Epithelial cell of proximal tubule (primary cell): Measurements from ENCODE around the gene SLC35G6. TPM values are rescaled to one million over a fixed set of nuclear protein-coding genes. Genes with fewer than 3 reads are reported as not detected.

Experiments
- DNase-seq: peaks from one replicate; pipeline ENCODE4 v3.0.0-alpha.2; 2011; ENCODE audit warnings: low read depth
- H3K4me3 ChIP-seq: 2 replicates; pipeline ENCODE4 v1.5.1; 2011; ENCODE audit warnings: low read depth, mild to moderate bottlenecking, low read length
- total RNA-seq: library from RNA; depleted of rRNA; stranded (reverse); fragments of >200 nt; gene quantifications from 2 replicates; pipeline ENCODE4 v1.2.3, GENCODE V29; 2015
- TF ChIP-seq, protein P1 (sequence below): conservative IDR thresholded peaks from 2 replicates; pipeline ENCODE4 v1.5.1; 2012; ENCODE audit warnings: low read depth, mild to moderate bottlenecking, low read length

SLC35G6 gene
- total RNA-seq, 1 donor from 2014 or later, result not detected

DNA sequence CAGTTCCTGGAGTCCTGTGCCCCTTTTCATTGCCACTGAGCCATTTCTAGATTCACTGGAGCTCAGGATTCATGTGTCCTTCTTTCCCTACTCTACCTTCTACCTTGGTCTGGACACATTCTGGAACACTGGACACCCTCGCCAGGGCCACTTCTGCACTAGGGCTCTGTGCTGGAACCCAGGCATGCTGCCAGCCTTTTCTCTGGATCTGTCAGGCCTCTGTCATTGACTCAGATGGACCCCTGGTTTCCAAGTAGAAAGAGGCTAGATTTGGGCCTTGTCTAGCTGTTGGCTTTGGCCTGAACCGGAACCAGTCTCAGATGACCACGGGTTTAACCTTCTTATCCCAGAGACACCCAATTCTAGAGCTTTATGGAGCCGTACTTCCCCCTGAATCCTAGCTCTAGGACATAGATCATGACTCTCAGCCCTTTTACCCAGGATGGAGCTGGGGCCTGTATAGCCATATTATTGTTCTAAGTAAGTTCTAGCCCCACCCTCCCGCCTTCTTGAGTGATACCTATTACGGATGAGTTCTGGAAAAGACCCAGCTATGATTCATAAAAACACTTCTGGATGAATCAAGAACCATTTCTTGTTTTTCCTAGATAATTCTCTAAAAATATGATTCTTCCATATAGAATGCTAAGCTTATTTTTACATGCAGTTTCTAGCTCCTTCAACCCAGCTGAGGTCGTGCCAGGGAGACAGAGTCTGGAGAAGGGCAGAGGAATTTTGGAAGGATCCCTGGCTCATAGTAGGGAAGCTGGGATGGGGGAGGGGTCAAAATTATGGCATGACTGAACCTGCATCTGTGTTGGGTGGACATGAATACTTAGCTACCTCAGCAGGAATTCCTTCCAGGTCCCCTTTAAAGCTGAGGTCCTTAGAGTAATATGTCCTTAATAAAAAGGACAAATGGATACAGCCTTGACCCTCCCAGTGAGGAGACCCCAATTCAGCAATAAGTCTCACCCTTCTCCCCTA lies 37.5 kb upstream of the SLC35G6 start:
- TF ChIP-seq, protein P1, sequence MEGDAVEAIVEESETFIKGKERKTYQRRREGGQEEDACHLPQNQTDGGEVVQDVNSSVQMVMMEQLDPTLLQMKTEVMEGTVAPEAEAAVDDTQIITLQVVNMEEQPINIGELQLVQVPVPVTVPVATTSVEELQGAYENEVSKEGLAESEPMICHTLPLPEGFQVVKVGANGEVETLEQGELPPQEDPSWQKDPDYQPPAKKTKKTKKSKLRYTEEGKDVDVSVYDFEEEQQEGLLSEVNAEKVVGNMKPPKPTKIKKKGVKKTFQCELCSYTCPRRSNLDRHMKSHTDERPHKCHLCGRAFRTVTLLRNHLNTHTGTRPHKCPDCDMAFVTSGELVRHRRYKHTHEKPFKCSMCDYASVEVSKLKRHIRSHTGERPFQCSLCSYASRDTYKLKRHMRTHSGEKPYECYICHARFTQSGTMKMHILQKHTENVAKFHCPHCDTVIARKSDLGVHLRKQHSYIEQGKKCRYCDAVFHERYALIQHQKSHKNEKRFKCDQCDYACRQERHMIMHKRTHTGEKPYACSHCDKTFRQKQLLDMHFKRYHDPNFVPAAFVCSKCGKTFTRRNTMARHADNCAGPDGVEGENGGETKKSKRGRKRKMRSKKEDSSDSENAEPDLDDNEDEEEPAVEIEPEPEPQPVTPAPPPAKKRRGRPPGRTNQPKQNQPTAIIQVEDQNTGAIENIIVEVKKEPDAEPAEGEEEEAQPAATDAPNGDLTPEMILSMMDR, result no peak
- DNase-seq, result no peak
- no peak overlapping the region for H3K4me3 ChIP-seq

- peak within 1 kb of the TSS; percentile 45 for H3K4me3 ChIP-seq
- TF ChIP-seq, protein P1, result no peak
- no peak for DNase-seq
Observed at GRCh38 chr17:7444682-7445618, 36.3 kb upstream of the SLC35G6 start, which contains the start of gene CHRNB1. Gene CHRNB1, plus strand, starts transcription at chr17:7445061. Its CDS starts 67 bp downstream, at chr17:7445128.

DNA sequence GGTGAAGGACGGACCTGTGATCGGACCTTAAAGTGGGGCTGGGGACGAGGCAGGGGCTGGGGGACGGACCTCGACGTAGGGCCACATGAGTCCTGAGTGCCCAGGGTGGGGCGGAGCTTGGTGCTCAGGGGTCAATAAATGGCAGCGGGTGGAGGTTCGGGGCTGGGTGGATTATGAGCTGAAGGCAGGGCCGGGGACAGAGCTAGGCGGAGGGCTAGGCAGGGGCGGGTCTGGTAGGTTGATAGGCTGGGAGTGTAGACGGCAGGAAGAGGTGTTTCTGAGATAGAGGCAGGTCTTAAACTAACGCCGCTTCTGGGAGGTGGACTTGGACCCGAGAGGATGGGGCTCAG lies 35.7 kb upstream of the SLC35G6 start:
- H3K4me3 ChIP-seq, result peak overlapping the region; percentile 45
- TF ChIP-seq, protein P1, result no peak
- DNase-seq, result no peak

DNA sequence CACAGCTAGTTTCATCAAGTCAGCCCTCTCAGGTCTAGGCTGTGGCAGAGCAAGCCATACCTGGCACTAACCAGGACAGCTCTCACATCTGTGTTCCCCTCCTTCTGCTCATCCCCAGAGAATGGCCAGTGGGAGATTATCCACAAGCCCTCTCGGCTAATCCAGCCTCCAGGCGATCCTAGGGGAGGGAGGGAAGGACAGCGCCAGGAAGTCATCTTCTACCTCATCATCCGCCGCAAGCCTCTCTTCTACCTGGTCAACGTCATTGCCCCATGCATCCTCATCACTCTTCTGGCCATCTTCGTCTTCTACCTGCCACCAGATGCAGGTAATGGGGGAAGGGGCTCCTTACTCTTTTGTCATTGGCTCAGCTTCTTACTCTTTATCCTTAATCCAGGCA lies 32.8 kb upstream of the SLC35G6 start:
- H3K4me3 ChIP-seq, result no peak overlapping the region
- TF ChIP-seq, protein P1, result no peak
- no peak for DNase-seq

- no peak for DNase-seq
- H3K4me3 ChIP-seq, result no peak overlapping the region
- TF ChIP-seq, protein P1, result no peak
Observed at GRCh38 chr17:7459961-7460545, 21.2 kb upstream of the SLC35G6 start.

GRCh38 chr17:7460850-7461660 lies 20.2 kb upstream of the SLC35G6 start:
- TF ChIP-seq, protein P1, result no peak
- DNase-seq, result no peak
- H3K4me3 ChIP-seq, result no peak overlapping the region
